Activated T-cell treated with anti-CD3 and anti-CD28 coated beads, Interleukin-2, amount 50 U/mL, for 24 hours (primary cell): ENCODE data around the gene TMEM260.
"Not testable (repeated sequence)": the region's sequence is repeated elsewhere in the genome, so short reads cannot be mapped to it uniquely, and the experiment has no call there.

Experiments
- DNase-seq: peaks from one replicate; pipeline ENCODE4 v3.0.0-alpha.2; 2020
- H3K27ac Mint-ChIP-seq: 2 replicates; pipeline ENCODE4 v1.8.0; 2020; ENCODE audit warnings: mild to moderate bottlenecking, mixed read lengths
- H3K27me3 Mint-ChIP-seq: 2 replicates; pipeline ENCODE4 v1.8.0; 2020; ENCODE audit warnings: mixed read lengths
- H3K36me3 Mint-ChIP-seq: 2 replicates; pipeline ENCODE4 v1.8.0; 2020; ENCODE audit warnings: low read depth, mixed read lengths
- H3K4me1 Mint-ChIP-seq: 2 replicates; pipeline ENCODE4 v1.8.0; 2020; ENCODE audit warnings: low read depth, mixed read lengths
- H3K4me3 Mint-ChIP-seq: 2 replicates; pipeline ENCODE4 v1.8.0; 2020; ENCODE audit warnings: mild to moderate bottlenecking, moderate library complexity, mixed read lengths
- H3K9me3 Mint-ChIP-seq: 2 replicates; pipeline ENCODE4 v1.8.0; 2020; ENCODE audit warnings: mixed read lengths

TMEM260 gene

GRCh38 chr14:56647493-56647892 lies 67.9 kb downstream of the TMEM260 start:
- Mint-ChIP-seq H3K9me3 (no peaks in the 10 kb centered on the region), H3K4me3 (no peak overlapping the region), H3K4me1 (no peaks in the 10 kb centered on the region)

GRCh38 chr14:56648508-56649301 lies 69.1 kb downstream of the TMEM260 start:
- no peak for DNase-seq
- H3K27me3 Mint-ChIP-seq = no peaks in the 10 kb centered on the region

More at GRCh38 chr14:56647493-56647892, 67.9 kb downstream of the TMEM260 start:
- no peaks in the 10 kb centered on the region for H3K27me3 Mint-ChIP-seq
- H3K27ac Mint-ChIP-seq = no peak overlapping the region
- H3K36me3 Mint-ChIP-seq = peaks cover 57% of the 10 kb centered on the region
- DNase-seq = no peak

GRCh38 chr14:56649382-56649781 lies 69.8 kb downstream of the TMEM260 start:
- Mint-ChIP-seq H3K27ac (no peak overlapping the region), H3K4me3 (no peak overlapping the region), H3K27me3 (no peaks in the 10 kb centered on the region), H3K36me3 (peaks cover 48% of the 10 kb centered on the region), H3K4me1 (no peaks in the 10 kb centered on the region), H3K9me3 (no peaks in the 10 kb centered on the region)
- DNase-seq = no peak

More at GRCh38 chr14:56648508-56649301, 69.1 kb downstream of the TMEM260 start:
- Mint-ChIP-seq H3K4me1 (no peaks in the 10 kb centered on the region), H3K36me3 (peaks cover 52% of the 10 kb centered on the region), H3K4me3 (no peak overlapping the region), H3K9me3 (no peaks in the 10 kb centered on the region), H3K27ac (no peak overlapping the region)

GRCh38 chr14:56650048-56650447 lies 70.5 kb downstream of the TMEM260 start:
- Mint-ChIP-seq H3K9me3 (no peaks in the 10 kb centered on the region), H3K4me3 (no peak overlapping the region), H3K27me3 (no peaks in the 10 kb centered on the region), H3K27ac (no peak overlapping the region), H3K36me3 (peaks cover 45% of the 10 kb centered on the region), H3K4me1 (no peaks in the 10 kb centered on the region)
- DNase-seq = no peak

- DNase-seq = no peak
- Mint-ChIP-seq H3K4me1 (no peaks in the 10 kb centered on the region), H3K27me3 (no peaks in the 10 kb centered on the region), H3K36me3 (peaks cover 44% of the 10 kb centered on the region), H3K27ac (no peak overlapping the region), H3K4me3 (no peak overlapping the region), H3K9me3 (no peaks in the 10 kb centered on the region)
These were observed 71.4 kb downstream of the TMEM260 start for GRCh38 chr14:56650979-56651378.

GRCh38 chr14:56657604-56658003 lies 78.0 kb downstream of the TMEM260 start:
- no peaks in the 10 kb centered on the region for H3K36me3 Mint-ChIP-seq
- H3K4me3 Mint-ChIP-seq = no peak overlapping the region
- no peaks in the 10 kb centered on the region for H3K27me3 Mint-ChIP-seq
- DNase-seq = no peak
- no peaks in the 10 kb centered on the region for H3K4me1 Mint-ChIP-seq
- H3K27ac Mint-ChIP-seq = no peak overlapping the region
- H3K9me3 Mint-ChIP-seq = no peaks in the 10 kb centered on the region

- Mint-ChIP-seq H3K4me1 (no peaks in the 10 kb centered on the region), H3K27me3 (peaks cover 4% of the 10 kb centered on the region), H3K9me3 (no peaks in the 10 kb centered on the region), H3K36me3 (no peaks in the 10 kb centered on the region), H3K27ac (no peak overlapping the region), H3K4me3 (no peak overlapping the region)
- DNase-seq = no peak
These were observed 79.8 kb downstream of the TMEM260 start for GRCh38 chr14:56659378-56659777.

- peaks cover 4% of the 10 kb centered on the region for H3K27me3 Mint-ChIP-seq
- no peaks in the 10 kb centered on the region for H3K36me3 Mint-ChIP-seq
- DNase-seq = no peak
- H3K4me1 Mint-ChIP-seq = no peaks in the 10 kb centered on the region
- no peaks in the 10 kb centered on the region for H3K9me3 Mint-ChIP-seq
- no peak overlapping the region for H3K4me3 Mint-ChIP-seq
- H3K27ac Mint-ChIP-seq = no peak overlapping the region
These were observed 80.5 kb downstream of the TMEM260 start for GRCh38 chr14:56659964-56660551.

GRCh38 chr14:56660677-56661389 lies 81.2 kb downstream of the TMEM260 start:
- Mint-ChIP-seq H3K4me3 (no peak overlapping the region), H3K27ac (no peak overlapping the region), H3K36me3 (no peaks in the 10 kb centered on the region), H3K9me3 (no peaks in the 10 kb centered on the region), H3K27me3 (peaks cover 4% of the 10 kb centered on the region), H3K4me1 (no peaks in the 10 kb centered on the region)
- no peak for DNase-seq

- DNase-seq = no peak
- Mint-ChIP-seq H3K4me3 (no peak overlapping the region), H3K36me3 (no peaks in the 10 kb centered on the region), H3K27ac (no peak overlapping the region), H3K27me3 (peaks cover 4% of the 10 kb centered on the region), H3K9me3 (peaks cover 3% of the 10 kb centered on the region), H3K4me1 (no peaks in the 10 kb centered on the region)
These were observed 81.9 kb downstream of the TMEM260 start for GRCh38 chr14:56661478-56661877.

- peaks cover 8% of the 10 kb centered on the region for H3K9me3 Mint-ChIP-seq
- no peak overlapping the region for H3K27ac Mint-ChIP-seq
- no peaks in the 10 kb centered on the region for H3K4me1 Mint-ChIP-seq
- H3K4me3 Mint-ChIP-seq = no peak overlapping the region
- DNase-seq = no peak
- H3K27me3 Mint-ChIP-seq = peaks cover 4% of the 10 kb centered on the region
- H3K36me3 Mint-ChIP-seq = peaks cover 4% of the 10 kb centered on the region
These were observed 85.3 kb downstream of the TMEM260 start for GRCh38 chr14:56664811-56665421.

- Mint-ChIP-seq H3K27me3 (peaks cover 4% of the 10 kb centered on the region), H3K4me1 (no peaks in the 10 kb centered on the region), H3K4me3 (no peak overlapping the region), H3K27ac (no peak overlapping the region), H3K36me3 (peaks cover 4% of the 10 kb centered on the region), H3K9me3 (peaks cover 8% of the 10 kb centered on the region)
- no peak for DNase-seq
These were observed 86.7 kb downstream of the TMEM260 start for GRCh38 chr14:56666294-56666693.

- Mint-ChIP-seq H3K9me3 (peaks cover 8% of the 10 kb centered on the region), H3K4me1 (no peaks in the 10 kb centered on the region), H3K27ac (no peak overlapping the region), H3K36me3 (peaks cover 4% of the 10 kb centered on the region), H3K27me3 (peaks cover 4% of the 10 kb centered on the region), H3K4me3 (no peak overlapping the region)
- no peak for DNase-seq
These were observed 87.1 kb downstream of the TMEM260 start for GRCh38 chr14:56666716-56667115.

GRCh38 chr14:56667290-56667689 lies 87.7 kb downstream of the TMEM260 start:
- not testable (repeated sequence) for H3K27ac Mint-ChIP-seq, H3K4me1 Mint-ChIP-seq, H3K9me3 Mint-ChIP-seq, DNase-seq, H3K27me3 Mint-ChIP-seq, H3K36me3 Mint-ChIP-seq, H3K4me3 Mint-ChIP-seq
